GM10248 (cell line): Measurements from ENCODE around the gene C1QL4.

Source experiments
- CTCF ChIA-PET: fragments of 300-600 bp; sonication (Branson Sonifier 250); formaldehyde crosslinking; extraction: SDS; loops from one replicate; lab custom pipeline; 2021; ENCODE audit warnings: antibody characterized with exemption; lab: Yijun Ruan, JAX
- POLR2A ChIA-PET: fragments of 350-650 bp; sonication (Branson Sonifier 250); formaldehyde crosslinking; extraction: SDS; loops from one replicate; lab custom pipeline; 2020; ENCODE audit warnings: antibody characterized with exemption; lab: Yijun Ruan, JAX
- DNase-seq: peaks from one replicate; pipeline ENCODE4 v3.0.0; 2012; ENCODE audit errors: extremely low spot score
- CTCF ChIP-seq: IDR thresholded peaks from 2 replicates; pipeline ENCODE4 v1.5.1; 2012; ENCODE audit warnings: mild to moderate bottlenecking, low read depth; ENCODE audit errors: extremely low read depth, missing control alignments, control extremely low read depth

C1QL4 gene

GRCh38 chr12:49364989-49365388, 28.0 kb upstream of the C1QL4 start:
- ChIA-PET CTCF (interaction anchor here (1.2 to 11.9 kb wide), 8 partner anchors 12 to 215 kb away, joined by 4 to 410 read pairs (median 8); partner anchors contain the start of gene DNAJC22), POLR2A (no interaction called here)
- no peak for TF ChIP-seq CTCF
- no peak for DNase-seq

- DNase-seq: no peak
- CTCF ChIA-PET: interaction anchor here (0.7 to 11.9 kb wide), 7 partner anchors 8 to 219 kb away, joined by 3 to 410 read pairs (median 5); partner anchors contain the start of gene DNAJC22
- POLR2A ChIA-PET: no interaction called here
- TF ChIP-seq CTCF: no peak
These were observed 25.1 kb upstream of the C1QL4 start for GRCh38 chr12:49362077-49362476.

- POLR2A ChIA-PET: interaction anchor here (1.2 kb wide), 1 partner anchor 154 kb away, joined by 4 read pairs; no protein-coding TSS in a partner anchor
- TF ChIP-seq CTCF: no peak
- CTCF ChIA-PET: interaction anchor here (0.9 to 11.9 kb wide), 31 partner anchors 9 to 275 kb away, joined by 3 to 410 read pairs (median 10); partner anchors contain the start of genes DNAJC22, PRPF40B, PRPH and SPATS2
- no peak for DNase-seq
These were observed 22.7 kb upstream of the C1QL4 start for GRCh38 chr12:49359671-49360070.

- TF ChIP-seq CTCF: peak; percentile 69
- ChIA-PET POLR2A (interaction anchor here (1.0 to 1.2 kb wide), 3 partner anchors 8 to 155 kb away, joined by 3 to 9 read pairs (median 4); no protein-coding TSS in a partner anchor), CTCF (interaction anchor here (0.5 to 11.9 kb wide), 96 partner anchors 10 to 478 kb away, joined by 3 to 410 read pairs (median 5); partner anchors contain the start of genes C1QL4, DNAJC22, FAM186B and KCNH3)
- DNase-seq: peak; percentile 70
These were observed 21.6 kb upstream of the C1QL4 start for GRCh38 chr12:49358483-49359141.

GRCh38 chr12:49357103-49357678, 20.2 kb upstream of the C1QL4 start:
- ChIA-PET CTCF (interaction anchor here (0.7 to 11.9 kb wide), 35 partner anchors 9 to 346 kb away, joined by 3 to 410 read pairs (median 10); partner anchors contain the start of genes DNAJC22, KCNH3, PRPH and SPATS2), POLR2A (interaction anchor here (0.7 to 1.2 kb wide), 2 partner anchors 9 to 56 kb away, joined by 3 to 9 read pairs; no protein-coding TSS in a partner anchor)
- peak; percentile 20 for DNase-seq
- peak; percentile 32 for TF ChIP-seq CTCF

GRCh38 chr12:49355913-49356312, 18.9 kb upstream of the C1QL4 start:
- POLR2A ChIA-PET: no interaction called here
- no peak for DNase-seq
- CTCF ChIA-PET: interaction anchor here (0.7 to 11.9 kb wide), 7 partner anchors 37 to 224 kb away, joined by 3 to 410 read pairs (median 62); partner anchors contain the start of gene PRPH
- no peak for TF ChIP-seq CTCF
